ENCODE data around the gene GRM1.

Gene GRM1

DNA sequence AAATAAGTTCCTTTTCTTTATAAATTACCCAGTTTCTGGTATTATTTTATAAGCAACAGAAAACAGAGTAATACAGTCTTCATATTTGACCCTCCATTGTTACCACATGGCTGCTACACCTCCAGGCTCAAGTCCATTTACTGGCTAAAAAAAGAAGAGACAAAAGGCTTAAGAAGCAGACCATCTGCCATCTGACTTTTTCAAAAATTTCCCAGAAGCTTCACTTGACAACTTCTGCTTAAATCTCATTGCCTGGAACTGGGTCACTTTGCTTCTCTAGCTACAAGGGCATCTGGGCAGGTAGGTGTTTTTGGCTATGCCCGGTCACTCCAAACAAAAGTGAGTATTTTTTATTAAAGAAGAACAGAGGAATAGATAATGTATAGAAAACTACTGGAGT lies 118.0 kb downstream of the GRM1 start:
- H3K4me2 ChIP-seq (ENCODE audit: insufficient read depth, low read length): no peak overlapping the region
- H3K4me1 ChIP-seq (ENCODE audit: insufficient read depth, low read length): no peaks in the 10 kb centered on the region
- no peaks in the 10 kb centered on the region for H3K36me3 ChIP-seq (ENCODE audit: insufficient read depth, low read length)
- no peak overlapping the region for H2AFZ ChIP-seq (ENCODE audit: low read depth, low read length)
- no peaks in the 10 kb centered on the region for H3K79me2 ChIP-seq (ENCODE audit: insufficient read depth, low read length)
- H3K27ac ChIP-seq (ENCODE audit: low read length): no peak overlapping the region
- H3K9ac ChIP-seq (ENCODE audit: low read depth, low read length): no peak overlapping the region
- TF ChIP-seq EZH2 (IDR thresholded peaks at IDR 0.05; ENCODE audit: borderline replicate concordance, low read depth, low read length, severe bottlenecking): no peak
- TF ChIP-seq, protein P1, sequence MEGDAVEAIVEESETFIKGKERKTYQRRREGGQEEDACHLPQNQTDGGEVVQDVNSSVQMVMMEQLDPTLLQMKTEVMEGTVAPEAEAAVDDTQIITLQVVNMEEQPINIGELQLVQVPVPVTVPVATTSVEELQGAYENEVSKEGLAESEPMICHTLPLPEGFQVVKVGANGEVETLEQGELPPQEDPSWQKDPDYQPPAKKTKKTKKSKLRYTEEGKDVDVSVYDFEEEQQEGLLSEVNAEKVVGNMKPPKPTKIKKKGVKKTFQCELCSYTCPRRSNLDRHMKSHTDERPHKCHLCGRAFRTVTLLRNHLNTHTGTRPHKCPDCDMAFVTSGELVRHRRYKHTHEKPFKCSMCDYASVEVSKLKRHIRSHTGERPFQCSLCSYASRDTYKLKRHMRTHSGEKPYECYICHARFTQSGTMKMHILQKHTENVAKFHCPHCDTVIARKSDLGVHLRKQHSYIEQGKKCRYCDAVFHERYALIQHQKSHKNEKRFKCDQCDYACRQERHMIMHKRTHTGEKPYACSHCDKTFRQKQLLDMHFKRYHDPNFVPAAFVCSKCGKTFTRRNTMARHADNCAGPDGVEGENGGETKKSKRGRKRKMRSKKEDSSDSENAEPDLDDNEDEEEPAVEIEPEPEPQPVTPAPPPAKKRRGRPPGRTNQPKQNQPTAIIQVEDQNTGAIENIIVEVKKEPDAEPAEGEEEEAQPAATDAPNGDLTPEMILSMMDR (IDR thresholded peaks at IDR 0.05; ENCODE audit: borderline replicate concordance, extremely low read depth, low read length, poor library complexity, severe bottlenecking): no peak
- no peak overlapping the region for H3K4me3 ChIP-seq (ENCODE audit: low read depth in 1 of 2, low read length in 2 of 2)
- H3K9me3 ChIP-seq (ENCODE audit: insufficient read depth, low read length, severe bottlenecking): no peaks in the 10 kb centered on the region
- H4K20me1 ChIP-seq (ENCODE audit: insufficient read depth, low read length): no peaks in the 10 kb centered on the region
- ATAC-seq (ENCODE audit: insufficient read depth, low read depth) (no peak), DNase-seq (no peak)
- no peaks in the 10 kb centered on the region for H3K27me3 ChIP-seq (ENCODE audit: insufficient read depth, low read length, poor library complexity)

DNA sequence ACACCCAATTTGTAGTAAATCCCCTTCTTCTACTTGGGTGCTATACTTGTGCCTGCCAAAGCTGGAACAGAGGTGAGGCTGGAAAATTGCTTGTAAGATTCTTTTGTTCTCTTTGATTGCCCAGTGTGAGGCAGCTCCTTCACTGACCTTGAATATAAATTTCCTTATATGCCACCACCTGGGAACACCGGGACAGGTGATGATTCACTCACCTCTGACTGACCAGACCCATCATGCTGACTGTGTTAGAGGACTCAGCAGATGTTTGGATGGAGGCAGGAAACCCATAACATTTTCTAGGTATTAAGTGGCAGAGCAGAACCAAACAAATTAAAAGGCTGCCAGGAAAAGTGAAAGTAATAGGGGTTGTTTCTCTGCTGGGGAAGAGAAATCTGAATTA lies 120.9 kb downstream of the GRM1 start:
- no peak for ATAC-seq (ENCODE audit: insufficient read depth, low read depth)
- no peak for TF ChIP-seq EZH2 (IDR thresholded peaks at IDR 0.05; ENCODE audit: borderline replicate concordance, low read depth, low read length, severe bottlenecking)
- TF ChIP-seq, protein P1 (IDR thresholded peaks at IDR 0.05; ENCODE audit: borderline replicate concordance, extremely low read depth, low read length, poor library complexity, severe bottlenecking): no peak
- H3K9ac ChIP-seq (ENCODE audit: low read depth, low read length): no peak overlapping the region

DNA sequence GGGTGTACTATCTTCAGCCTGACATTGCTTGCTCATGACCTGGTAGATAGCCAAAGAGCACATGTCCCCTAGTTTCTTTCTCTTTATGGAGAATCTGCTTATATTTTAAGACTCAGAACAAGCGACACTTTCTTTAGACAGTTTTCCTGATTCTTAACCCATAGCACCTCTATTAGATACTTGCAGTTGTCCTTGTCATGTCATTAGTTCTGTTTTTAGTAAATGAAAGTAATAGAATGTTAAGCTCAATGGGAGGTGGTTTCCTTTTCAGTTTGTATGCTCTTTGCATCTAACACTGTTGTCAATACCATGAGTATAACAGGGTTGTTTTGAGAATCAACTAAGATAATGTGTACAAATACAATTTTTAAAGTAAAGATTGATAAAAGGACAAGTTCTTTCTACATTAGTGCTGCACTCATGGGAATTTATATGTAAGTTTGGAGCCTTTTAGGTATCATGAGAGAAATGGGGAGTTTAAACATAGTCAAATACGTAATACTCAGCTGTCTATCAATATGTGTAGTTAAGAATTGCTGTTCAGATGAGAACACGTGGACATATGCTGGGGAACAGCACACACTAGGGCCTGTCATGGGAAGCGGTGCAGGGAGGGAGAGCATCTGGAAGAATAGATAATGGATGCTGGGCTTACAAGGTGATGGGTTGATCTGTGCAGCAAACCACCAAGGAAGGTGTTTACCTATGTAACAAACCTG lies 124.3 kb downstream of the GRM1 start:
- H3K27me3 ChIP-seq (ENCODE audit: insufficient read depth, low read length, poor library complexity): no peaks in the 10 kb centered on the region
- H3K4me3 ChIP-seq (ENCODE audit: low read depth in 1 of 2, low read length in 2 of 2): no peak overlapping the region
- H3K36me3 ChIP-seq (ENCODE audit: insufficient read depth, low read length): no peaks in the 10 kb centered on the region
- no peaks in the 10 kb centered on the region for H3K9me3 ChIP-seq (ENCODE audit: insufficient read depth, low read length, severe bottlenecking)
- H3K4me1 ChIP-seq (ENCODE audit: insufficient read depth, low read length): no peaks in the 10 kb centered on the region
- H2AFZ ChIP-seq (ENCODE audit: low read depth, low read length): no peak overlapping the region
- ATAC-seq (ENCODE audit: insufficient read depth, low read depth) (no peak), DNase-seq (no peak)
- no peak overlapping the region for H3K27ac ChIP-seq (ENCODE audit: low read length)
- H4K20me1 ChIP-seq (ENCODE audit: insufficient read depth, low read length): no peaks in the 10 kb centered on the region
- no peak overlapping the region for H3K4me2 ChIP-seq (ENCODE audit: insufficient read depth, low read length)
- H3K9ac ChIP-seq (ENCODE audit: low read depth, low read length): no peak overlapping the region
- H3K79me2 ChIP-seq (ENCODE audit: insufficient read depth, low read length): no peaks in the 10 kb centered on the region
- no peak for TF ChIP-seq EZH2 (IDR thresholded peaks at IDR 0.05; ENCODE audit: borderline replicate concordance, low read depth, low read length, severe bottlenecking)
- TF ChIP-seq, protein P1 (IDR thresholded peaks at IDR 0.05; ENCODE audit: borderline replicate concordance, extremely low read depth, low read length, poor library complexity, severe bottlenecking): no peak

More for the DNA sequence above, 120.9 kb downstream of the GRM1 start:
- H3K4me1 ChIP-seq (ENCODE audit: insufficient read depth, low read length): no peaks in the 10 kb centered on the region
- no peak overlapping the region for H3K4me2 ChIP-seq (ENCODE audit: insufficient read depth, low read length)
- DNase-seq: no peak
- H3K4me3 ChIP-seq (ENCODE audit: low read depth in 1 of 2, low read length in 2 of 2): no peak overlapping the region
- no peaks in the 10 kb centered on the region for H3K9me3 ChIP-seq (ENCODE audit: insufficient read depth, low read length, severe bottlenecking)
- H2AFZ ChIP-seq (ENCODE audit: low read depth, low read length): no peak overlapping the region
- H3K27me3 ChIP-seq (ENCODE audit: insufficient read depth, low read length, poor library complexity): no peaks in the 10 kb centered on the region
- H3K36me3 ChIP-seq (ENCODE audit: insufficient read depth, low read length): no peaks in the 10 kb centered on the region
- no peaks in the 10 kb centered on the region for H4K20me1 ChIP-seq (ENCODE audit: insufficient read depth, low read length)
- H3K27ac ChIP-seq (ENCODE audit: low read length): no peak overlapping the region
- H3K79me2 ChIP-seq (ENCODE audit: insufficient read depth, low read length): no peaks in the 10 kb centered on the region

Data from DND-41 (cell line).